Mammary epithelial cell (primary cell): Measurements from ENCODE around the gene MEI4.

ENCODE experiments used
- EZH2 ChIP-seq: IDR thresholded peaks from 2 replicates; pipeline ENCODE4 v1.6.1; 2012; ENCODE audit warnings: low read length, inconsistent platforms, borderline replicate concordance
- TF ChIP-seq, protein P1 (sequence below), 2 donors: IDR thresholded peaks in 1 of 2; conservative IDR thresholded peaks in 1 of 2; 2 replicates each; pipeline ENCODE4 v1.5.1; 2011 to 2012; ENCODE audit warnings: inconsistent platforms in 2 of 2, low read length in 2 of 2, mild to moderate bottlenecking in 2 of 2, control low read depth in 1 of 2, low read depth in 1 of 2; ENCODE audit not compliant: insufficient read depth in 1 of 2; ENCODE audit errors: extremely low read depth in 1 of 2

DNA sequence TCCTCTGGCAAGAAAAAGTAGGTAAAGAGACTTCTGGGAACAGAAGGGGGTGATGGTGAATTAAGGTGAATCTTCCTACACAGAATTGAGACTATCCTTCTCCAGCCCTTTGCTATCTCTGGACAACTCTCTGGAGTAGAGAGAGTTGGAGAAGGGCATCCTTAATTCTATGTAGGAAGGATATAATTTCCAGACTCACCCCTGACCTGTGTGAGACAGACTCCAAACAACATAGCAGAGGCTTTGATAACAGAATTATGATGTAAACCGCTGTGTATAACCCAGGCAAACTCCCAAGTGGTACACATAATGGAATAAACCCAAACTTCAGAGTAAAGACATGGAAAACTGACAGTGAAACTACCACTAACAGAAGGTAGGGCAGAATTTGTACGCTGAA lies 186.5 kb downstream of the MEI4 start:
- TF ChIP-seq, protein P1, sequence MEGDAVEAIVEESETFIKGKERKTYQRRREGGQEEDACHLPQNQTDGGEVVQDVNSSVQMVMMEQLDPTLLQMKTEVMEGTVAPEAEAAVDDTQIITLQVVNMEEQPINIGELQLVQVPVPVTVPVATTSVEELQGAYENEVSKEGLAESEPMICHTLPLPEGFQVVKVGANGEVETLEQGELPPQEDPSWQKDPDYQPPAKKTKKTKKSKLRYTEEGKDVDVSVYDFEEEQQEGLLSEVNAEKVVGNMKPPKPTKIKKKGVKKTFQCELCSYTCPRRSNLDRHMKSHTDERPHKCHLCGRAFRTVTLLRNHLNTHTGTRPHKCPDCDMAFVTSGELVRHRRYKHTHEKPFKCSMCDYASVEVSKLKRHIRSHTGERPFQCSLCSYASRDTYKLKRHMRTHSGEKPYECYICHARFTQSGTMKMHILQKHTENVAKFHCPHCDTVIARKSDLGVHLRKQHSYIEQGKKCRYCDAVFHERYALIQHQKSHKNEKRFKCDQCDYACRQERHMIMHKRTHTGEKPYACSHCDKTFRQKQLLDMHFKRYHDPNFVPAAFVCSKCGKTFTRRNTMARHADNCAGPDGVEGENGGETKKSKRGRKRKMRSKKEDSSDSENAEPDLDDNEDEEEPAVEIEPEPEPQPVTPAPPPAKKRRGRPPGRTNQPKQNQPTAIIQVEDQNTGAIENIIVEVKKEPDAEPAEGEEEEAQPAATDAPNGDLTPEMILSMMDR (conservative IDR thresholded peaks at IDR 0.05 in 1 of 2, IDR thresholded peaks at IDR 0.05 in 1 of 2; ENCODE audit: extremely low read depth in 1 of 2, insufficient read depth in 1 of 2, low read depth in 1 of 2, low read length in 2 of 2) = no peak
- TF ChIP-seq EZH2 = no peak
